Stimulated activated CD4-positive, alpha-beta T cell treated with anti-CD3 and anti-CD28 coated beads, Interleukin-2, amount 100 ng/mL, for 4 hours (primary cell): ENCODE data around the gene WIPF1.

Experiments
- DNase-seq: peaks from one replicate; pipeline ENCODE4 v3.0.0-alpha.2; 2020; ENCODE audit warnings: low read depth

Gene WIPF1

GRCh38 chr2:174621323-174621722, 23.7 kb upstream of the WIPF1 start:
- no peak for DNase-seq

- DNase-seq = no peak
Measured at GRCh38 chr2:174618179-174618578, 20.6 kb upstream of the WIPF1 start.

GRCh38 chr2:174617718-174618117, 20.1 kb upstream of the WIPF1 start:
- no peak for DNase-seq

GRCh38 chr2:174617120-174617519, 19.5 kb upstream of the WIPF1 start:
- DNase-seq = no peak

DNA sequence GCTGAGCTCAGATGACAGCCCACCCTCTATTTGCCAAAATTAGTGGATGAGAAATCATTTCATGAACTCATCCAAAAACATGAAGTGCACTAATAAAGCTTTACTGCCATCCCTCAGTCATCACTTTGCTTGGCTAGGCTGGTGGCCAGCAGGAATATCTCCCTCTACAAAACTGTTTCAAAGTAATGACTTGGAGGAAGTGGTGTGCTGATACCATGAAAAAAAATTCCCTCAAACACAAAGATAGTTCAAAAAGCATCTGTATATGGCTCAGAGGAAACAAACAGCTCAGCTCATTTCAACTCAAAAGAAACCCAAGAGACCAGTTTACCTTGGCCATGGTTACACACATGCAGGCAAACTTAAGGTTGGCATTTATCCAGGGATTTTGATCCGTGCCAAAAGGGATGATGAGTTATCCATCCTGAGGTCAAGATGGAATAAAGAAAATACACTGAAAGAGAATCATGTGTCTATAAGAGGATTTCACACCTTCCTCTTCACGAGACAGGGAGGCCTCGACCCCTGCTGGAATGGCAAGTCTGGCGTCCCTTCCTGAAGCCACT, 18.4 kb upstream of the WIPF1 start:
- DNase-seq = no peak

GRCh38 chr2:174614261-174614660, 16.7 kb upstream of the WIPF1 start:
- no peak for DNase-seq

GRCh38 chr2:174613531-174613930, 15.9 kb upstream of the WIPF1 start:
- no peak for DNase-seq

- DNase-seq = no peak
Measured at GRCh38 chr2:174612970-174613369, 15.4 kb upstream of the WIPF1 start.

DNA sequence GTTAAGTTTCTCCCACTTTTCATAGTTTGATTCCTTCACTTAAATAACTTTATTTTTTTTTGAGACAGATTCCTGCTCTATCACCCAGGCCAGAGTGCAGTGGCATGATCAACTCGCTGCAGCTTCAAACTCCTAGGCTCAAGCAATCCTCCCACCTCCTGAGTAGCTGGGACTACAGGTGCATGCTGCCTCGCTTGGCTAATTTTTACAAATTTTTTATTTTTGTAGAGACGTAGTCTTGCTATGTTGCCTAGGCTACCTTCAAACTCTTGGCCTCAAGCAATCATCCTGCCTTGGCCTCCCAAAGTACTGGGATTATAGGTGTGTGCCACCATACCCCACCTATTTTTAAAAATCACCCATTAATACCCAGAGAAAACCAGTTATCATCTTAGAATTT, 14.2 kb upstream of the WIPF1 start:
- no peak for DNase-seq

- no peak for DNase-seq
Measured at GRCh38 chr2:174611006-174611405, 13.4 kb upstream of the WIPF1 start.

DNA sequence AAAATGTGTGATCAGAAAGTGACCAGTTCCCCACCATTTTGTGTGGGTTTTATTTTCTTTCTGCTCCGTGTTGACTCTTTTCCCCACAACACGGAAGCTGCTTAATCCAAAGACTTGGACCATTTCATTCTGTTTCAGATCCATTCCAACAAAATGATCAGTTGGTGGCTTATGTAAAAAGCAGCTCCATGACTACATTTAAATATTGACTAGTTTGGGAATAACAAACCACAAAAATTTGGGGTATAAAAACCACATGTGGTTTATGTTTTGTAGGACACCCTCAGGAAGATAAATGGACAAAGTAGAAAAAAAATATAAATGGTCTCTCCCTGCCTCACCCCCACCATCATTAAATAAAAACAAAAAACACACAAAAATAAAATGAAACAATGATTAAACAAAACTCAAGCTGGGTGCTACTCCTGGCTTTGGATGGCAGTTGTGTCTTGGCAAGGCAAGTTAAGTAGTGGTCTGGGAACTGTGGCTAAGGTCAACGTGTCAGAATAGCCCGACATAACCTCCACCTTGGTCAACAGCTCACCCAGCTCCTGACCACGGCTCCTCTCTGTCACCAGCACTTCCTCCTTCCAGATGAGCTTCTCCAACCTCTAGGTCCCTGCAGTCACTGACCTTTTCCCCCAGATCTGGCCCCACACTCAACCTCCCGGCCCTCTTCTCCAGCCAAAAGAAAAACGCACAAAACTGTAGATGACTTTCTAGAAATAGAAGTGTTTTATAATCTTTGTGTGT, 12.8 kb upstream of the WIPF1 start:
- no peak for DNase-seq

GRCh38 chr2:174609261-174609660, 11.7 kb upstream of the WIPF1 start:
- DNase-seq = no peak

- no peak for DNase-seq
Measured at GRCh38 chr2:174608866-174609214, 11.2 kb upstream of the WIPF1 start.

- peak; percentile 23 for DNase-seq
Measured at GRCh38 chr2:174607989-174608865, 10.6 kb upstream of the WIPF1 start.

DNA sequence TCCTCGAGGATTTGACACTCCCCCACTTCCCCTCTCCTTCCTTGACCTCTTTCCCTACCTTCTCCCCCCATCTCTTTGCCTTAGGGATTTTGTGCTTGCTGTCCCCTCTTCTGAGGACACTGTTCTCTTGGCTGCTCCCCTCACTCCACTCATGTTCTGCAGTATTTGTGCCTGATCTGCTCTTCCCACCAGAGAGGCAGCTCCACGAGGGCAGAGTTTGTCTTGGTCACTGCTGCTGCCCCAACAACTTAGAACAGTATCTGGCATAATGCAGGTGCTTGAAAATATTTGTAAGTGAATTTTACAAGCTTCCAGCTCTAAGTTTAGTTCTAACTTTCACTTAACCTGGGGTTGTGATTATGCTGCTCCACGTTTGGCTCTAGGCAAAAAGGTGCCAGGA, 10.0 kb upstream of the WIPF1 start:
- no peak for DNase-seq

DNA sequence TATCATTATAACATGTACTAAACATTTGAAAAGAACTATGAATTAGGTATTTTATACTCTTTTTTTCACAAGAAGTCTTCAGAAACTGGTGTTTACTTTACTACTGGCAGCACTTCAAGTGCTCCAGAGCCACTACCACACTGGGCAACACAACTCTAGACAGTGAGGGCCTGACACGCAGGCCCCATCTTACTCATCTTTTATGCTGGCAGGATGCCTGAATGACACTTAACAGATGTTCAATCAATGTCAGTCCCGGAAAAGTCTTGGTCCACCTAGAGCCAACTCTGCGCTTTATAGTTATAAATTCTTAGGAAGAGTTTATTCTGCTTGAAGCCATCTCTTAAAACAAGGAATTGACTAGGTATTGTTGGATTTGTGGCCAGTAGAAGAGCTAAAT, 8.7 kb upstream of the WIPF1 start:
- DNase-seq = no peak

DNA sequence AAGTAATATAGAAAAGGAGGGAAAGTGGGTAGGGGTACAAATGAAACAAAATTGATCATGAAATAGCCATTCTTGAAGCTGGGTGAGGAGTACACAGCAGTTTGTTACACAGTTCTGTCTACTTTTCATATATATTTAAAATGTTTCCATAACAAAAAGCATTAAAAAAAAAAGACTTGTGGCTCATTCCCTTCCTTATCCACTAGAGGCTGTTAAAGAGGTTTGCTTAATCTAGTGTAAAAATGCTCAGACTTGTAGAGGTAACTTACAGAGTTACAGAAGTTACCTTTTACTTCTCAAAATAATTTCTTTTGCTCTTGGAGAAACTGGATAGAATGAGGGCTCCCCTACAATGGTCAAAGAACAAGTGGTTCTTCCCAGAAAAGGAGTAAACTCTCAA, 8.1 kb upstream of the WIPF1 start:
- no peak for DNase-seq

DNA sequence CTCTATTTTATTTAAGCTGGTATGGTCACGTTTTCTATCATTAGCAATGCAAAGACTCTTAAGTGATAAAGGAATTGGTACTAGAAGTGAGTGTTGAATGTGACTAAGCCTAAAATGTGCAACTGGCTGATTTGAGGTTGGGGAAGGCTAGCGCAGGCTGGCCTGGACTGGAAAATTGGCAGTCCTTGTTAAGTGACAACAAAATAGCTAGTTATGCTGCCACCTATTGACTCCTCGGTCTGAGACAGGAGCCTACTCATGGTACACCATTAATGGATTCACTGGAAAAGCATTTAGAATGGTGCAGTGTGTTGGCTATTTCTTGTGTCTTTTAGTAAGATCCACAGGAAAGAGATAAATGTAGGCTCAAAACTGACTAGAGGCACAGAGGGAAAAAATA, 5.7 kb upstream of the WIPF1 start:
- peak; percentile 42 for DNase-seq

DNA sequence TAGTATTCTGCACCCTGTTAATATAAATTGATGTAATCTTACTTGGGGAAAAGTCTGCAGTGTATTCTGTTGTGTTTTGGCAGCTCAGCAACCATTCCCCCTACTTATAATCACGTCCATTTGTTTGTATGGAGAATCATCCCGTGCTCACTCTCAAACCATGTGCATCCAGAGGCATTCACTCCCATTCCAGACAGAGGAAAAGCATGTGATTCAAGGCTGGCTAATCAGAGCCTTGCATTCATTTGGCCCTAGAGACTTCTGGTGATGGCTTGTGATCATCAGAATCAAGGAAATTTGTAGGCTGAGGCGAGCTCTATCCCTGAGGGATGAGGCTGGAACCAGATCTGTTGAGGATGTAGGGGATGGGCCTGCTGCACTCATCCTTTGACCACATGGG, 5.1 kb upstream of the WIPF1 start:
- no peak for DNase-seq

DNA sequence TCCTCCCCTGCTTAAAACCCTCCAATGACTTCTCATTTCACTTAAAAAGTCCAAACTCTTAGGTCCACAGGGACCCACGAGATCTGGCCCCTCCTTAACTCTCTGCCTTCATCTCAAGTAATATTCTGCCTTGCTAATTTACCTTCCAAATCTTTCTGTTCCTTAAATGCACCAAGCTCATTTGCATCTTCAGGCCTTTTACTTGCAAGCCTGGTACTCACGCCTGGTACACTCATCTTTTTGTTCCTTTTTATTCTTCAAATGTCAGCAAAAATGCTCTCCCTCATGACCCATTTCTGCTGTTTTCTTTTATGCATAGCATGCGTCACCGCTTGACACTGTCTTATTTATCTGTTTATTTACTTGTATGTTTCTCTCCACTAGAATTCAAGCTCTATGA, 2.7 kb upstream of the WIPF1 start:
- no peak for DNase-seq

DNA sequence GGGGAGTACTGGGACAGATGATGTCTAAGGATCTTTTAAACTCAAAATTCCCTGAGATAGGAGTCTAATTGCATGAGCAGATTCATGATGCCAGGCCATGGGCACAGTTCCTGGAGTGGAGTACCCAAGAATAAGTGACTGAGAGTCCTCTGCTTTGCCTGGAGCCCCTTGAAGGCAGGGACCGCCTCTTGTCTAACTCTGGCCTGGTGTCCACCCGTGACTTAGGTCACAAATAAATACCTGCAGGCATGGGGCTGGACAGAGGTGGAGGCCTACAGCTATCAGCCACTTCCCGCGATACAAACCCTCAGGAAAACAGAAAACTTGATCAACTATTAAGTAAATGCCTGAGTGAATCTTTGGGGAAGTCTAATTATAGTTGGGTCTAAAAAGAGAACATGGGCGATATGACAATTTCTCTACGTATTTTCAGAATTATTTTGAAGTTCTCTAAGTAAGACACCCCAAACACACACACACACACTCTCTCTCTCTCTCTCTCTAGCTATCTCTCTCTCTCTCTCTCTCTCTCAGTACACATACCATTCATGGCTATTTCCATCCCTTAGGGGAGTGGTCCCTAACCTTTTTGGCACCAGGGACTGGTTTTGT, 1.8 kb upstream of the WIPF1 start:
- no peak for DNase-seq

GRCh38 chr2:174597009-174597344, 627 bp downstream of the WIPF1 start:
- DNase-seq = no peak

DNA sequence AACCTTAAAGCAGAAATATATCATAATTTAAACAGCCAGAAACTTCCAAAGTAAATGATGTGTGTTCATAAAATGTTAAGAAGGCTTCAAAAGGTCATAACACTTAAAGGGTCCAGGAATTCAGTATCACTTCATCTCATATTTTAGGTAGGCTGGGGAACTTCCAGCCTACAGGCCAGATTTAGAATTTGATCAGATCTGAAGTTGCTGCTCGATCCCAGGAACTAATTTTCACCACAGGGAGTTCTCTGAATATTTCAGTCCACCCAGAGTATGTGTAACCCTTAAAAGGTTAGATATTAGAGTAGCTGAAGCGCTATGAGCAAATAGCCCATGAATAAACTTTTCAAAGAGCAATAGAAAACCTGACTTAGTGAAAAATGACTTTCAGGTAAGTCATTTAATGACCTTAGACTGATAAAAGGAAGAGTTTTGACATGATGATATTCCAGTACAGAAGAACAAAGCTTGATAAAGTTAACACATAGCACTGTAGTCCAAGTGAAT, 1.7 kb downstream of the WIPF1 start:
- no peak for DNase-seq
